ENCODE data around the gene ROR2.

GRCh38 chr9:91519520-91520277 is 430.3 kb downstream of the ROR2 start:
- TF ChIP-seq CTCF (IDR thresholded peaks at IDR 0.05) (no peak), ZFX (IDR thresholded peaks at IDR 0.05; ENCODE audit: borderline replicate concordance) (no peak)

All from 22Rv1 (cell line).